Smooth muscle cell (in vitro differentiated cells): ENCODE data around the gene CREB3L1. TPM values are rescaled to one million over a fixed set of nuclear protein-coding genes. Genes with fewer than 3 reads are reported as not detected.

ENCODE experiments used
- DNase-seq: peaks from one replicate; lab custom pipeline; 2025; ENCODE audit not compliant: unreplicated experiment; lab: John Stamatoyannopoulos, UW
- H2AFZ ChIP-seq: fragments of 200-600 bp; sonication (generic); 2 replicates; pipeline ENCODE4 v1.6.0; 2016; ENCODE audit warnings: antibody characterized with exemption, low read depth, mild to moderate bottlenecking
- H3F3A ChIP-seq: fragments of 200-600 bp; sonication (generic); 2 replicates; pipeline ENCODE4 v1.6.0; 2017; ENCODE audit warnings: antibody characterized with exemption, low read depth
- H3K27ac ChIP-seq: fragments of 200-600 bp; sonication (generic); 2 replicates; pipeline ENCODE4 v1.5.1; 2016; ENCODE audit warnings: low read depth, mild to moderate bottlenecking
- H3K27me3 ChIP-seq: fragments of 200-600 bp; sonication (generic); 2 replicates; pipeline ENCODE4 v1.6.1; 2016; ENCODE audit warnings: low read depth, mild to moderate bottlenecking
- H3K36me3 ChIP-seq: fragments of 200-600 bp; sonication (generic); 2 replicates; pipeline ENCODE4 v1.5.1; 2016; ENCODE audit warnings: low read depth
- H3K4me1 ChIP-seq: fragments of 200-600 bp; sonication (generic); 2 replicates; pipeline ENCODE4 v1.5.1; 2016; ENCODE audit warnings: low read depth
- H3K4me2 ChIP-seq: fragments of 200-600 bp; sonication (generic); 2 replicates; pipeline ENCODE4 v1.6.0; 2016; ENCODE audit warnings: mild to moderate bottlenecking
- H3K4me3 ChIP-seq: fragments of 200-600 bp; sonication (generic); 2 replicates; pipeline ENCODE4 v1.5.1; 2016; ENCODE audit warnings: mild to moderate bottlenecking
- H3K79me2 ChIP-seq: fragments of 200-600 bp; sonication (generic); 2 replicates; pipeline ENCODE4 v1.6.0; 2016; ENCODE audit warnings: low read depth, mild to moderate bottlenecking
- H3K9ac ChIP-seq: fragments of 200-600 bp; sonication (generic); 2 replicates; pipeline ENCODE4 v1.6.0; 2016; ENCODE audit warnings: low read depth
- H3K9me3 ChIP-seq: fragments of 200-600 bp; sonication (generic); replicated peaks from 2 replicates; pipeline ENCODE4 v1.5.1; 2016; ENCODE audit warnings: low read depth
- H4K20me1 ChIP-seq: fragments of 200-600 bp; sonication (generic); 2 replicates; pipeline ENCODE4 v1.6.0; 2016; ENCODE audit warnings: low read depth
- CTCF ChIP-seq: fragments of 200-600 bp; sonication (generic); IDR thresholded peaks from 2 replicates; pipeline ENCODE4 v1.5.1; 2017; ENCODE audit warnings: borderline replicate concordance, mild to moderate bottlenecking, antibody characterized with exemption; ENCODE audit not compliant: insufficient read depth, poor library complexity, severe bottlenecking
- WGBS: methylation state at CpG from one replicate; pipeline ENCODE4 v1.1.7; 2016; ENCODE audit warnings: low lambda C conversion rate; 5-methylcytosine and 5-hydroxymethylcytosine counted together
- polyA plus RNA-seq: library from polyadenylated mRNA; unstranded; fragments of >200 nt; fragmentation: Nextera tagmentation; extraction: Ambion mirVana; gene quantifications from 2 replicates; pipeline ENCODE4 v1.2.1, GENCODE V29; 2016
- total RNA-seq: library from RNA; depleted of rRNA; stranded (reverse); fragments of >200 nt; gene quantifications from 2 replicates; pipeline ENCODE4 v1.2.3, GENCODE V29; 2014

CREB3L1 gene
- total and polyA plus RNA-seq, 2 experiments from 2014 or later: 63.3 to 437 TPM

- peaks cover 9% of the 10 kb centered on the region for H3K4me1 ChIP-seq
- TF ChIP-seq CTCF: no peak
- DNase-seq: no peak
These were observed 70.3 kb downstream of the CREB3L1 start for GRCh38 chr11:46347637-46348311.

GRCh38 chr11:46348566-46349401 is 71.3 kb downstream of the CREB3L1 start:
- Histone ChIP-seq H2AFZ (no peak overlapping the region), H3K79me2 (peaks cover 57% of the 10 kb centered on the region), H3K4me1 (peaks cover 9% of the 10 kb centered on the region), H3K27ac (no peak overlapping the region), H3K36me3 (no peaks in the 10 kb centered on the region), H3K9me3 (no peaks in the 10 kb centered on the region), H3K27me3 (no peaks in the 10 kb centered on the region), H3K4me2 (peak overlapping the region; percentile 96), H3K9ac (no peak overlapping the region), H3F3A (no peaks in the 10 kb centered on the region), H4K20me1 (peaks cover 53% of the 10 kb centered on the region), H3K4me3 (peak overlapping the region; percentile 86)
- TF ChIP-seq CTCF: no peak
- 77% methylated on average over 18 of the region's 18 CpGs for WGBS
- no peak for DNase-seq

More at GRCh38 chr11:46347637-46348311, 70.3 kb downstream of the CREB3L1 start:
- peak overlapping the region; percentile 71 for H3K9ac ChIP-seq
- peaks cover 47% of the 10 kb centered on the region for H3K79me2 ChIP-seq
- H3K27ac ChIP-seq: no peak overlapping the region
- H3K4me3 ChIP-seq: peak overlapping the region; percentile 86
- H2AFZ ChIP-seq: no peak overlapping the region
- H3K9me3 ChIP-seq: no peaks in the 10 kb centered on the region
- peak overlapping the region; percentile 96 for H3K4me2 ChIP-seq
- H3K27me3 ChIP-seq: no peaks in the 10 kb centered on the region
- 21% methylated on average over 61 of the region's 63 CpGs for WGBS
- H3F3A ChIP-seq: no peaks in the 10 kb centered on the region
- peaks cover 43% of the 10 kb centered on the region for H4K20me1 ChIP-seq
- H3K36me3 ChIP-seq: no peaks in the 10 kb centered on the region

GRCh38 chr11:46350695-46351094 is 73.2 kb downstream of the CREB3L1 start:
- no peak for DNase-seq
- Histone ChIP-seq H2AFZ (no peak overlapping the region), H3K9me3 (no peaks in the 10 kb centered on the region), H3K4me1 (peaks cover 9% of the 10 kb centered on the region), H3K36me3 (no peaks in the 10 kb centered on the region), H3K4me3 (no peak overlapping the region), H3K27ac (no peak overlapping the region), H3F3A (no peaks in the 10 kb centered on the region), H3K9ac (no peak overlapping the region), H3K79me2 (peaks cover 70% of the 10 kb centered on the region), H3K27me3 (no peaks in the 10 kb centered on the region), H4K20me1 (peaks cover 65% of the 10 kb centered on the region), H3K4me2 (no peak overlapping the region)
- 97% methylated on average over 3 of the region's 3 CpGs for WGBS
- TF ChIP-seq CTCF: no peak
